ENCODE results near the gene CCDC57.

GRCh38 chr17:82118815-82119380, 93.7 kb downstream of the CCDC57 start:
- TF ChIP-seq CTCF (optimal IDR thresholded peaks at IDR 0.05 in 1 of 3, IDR thresholded peaks at IDR 0.05 in 1 of 3, conservative IDR thresholded peaks at IDR 0.05 in 1 of 3; ENCODE audit: extremely low read depth in 1 of 3, insufficient read depth in 2 of 3, low read length in 3 of 3) (no peak), EZH2 (IDR thresholded peaks at IDR 0.05; ENCODE audit: low read length) (no peak)

Data from keratinocyte (primary cell).